Endothelial cell of umbilical vein (primary cell): ENCODE results near the gene SNX19. TPM values are rescaled to one million over a fixed set of nuclear protein-coding genes. Genes with fewer than 3 reads are reported as not detected.

Experiments
- BruUV-seq: library from RNA; stranded (reverse); fragments of 400-500 nt; replicated peaks from 2 replicates; lab custom pipeline; 2021; lab: Mats Ljungman, UMichigan
- CTCF ChIA-PET: fragments of 300-600, 350-600 bp; sonication (Branson Sonifier 250); formaldehyde crosslinking; loops from one replicate; lab custom pipeline; 2021; ENCODE audit warnings: antibody characterized with exemption, inconsistent platforms; lab: Charles Lee
- POLR2A ChIA-PET: fragments of 300-600, 350-600 bp; sonication (Branson Sonifier 250); formaldehyde crosslinking; loops from one replicate; lab custom pipeline; 2021; ENCODE audit warnings: antibody characterized with exemption, inconsistent platforms; lab: Charles Lee
- DNase-seq: peaks from one replicate; pipeline ENCODE4 v3.0.0-alpha.2; 2011; ENCODE audit warnings: low read depth, low spot score
- FAIRE-seq: peaks from 2 replicates; lab custom pipeline; 2011; peaks lifted over from hg19 to GRCh38; lab: Jason Lieb, UNC
- H2AFZ ChIP-seq: 2 replicates; pipeline ENCODE4 v1.6.0; 2012; ENCODE audit warnings: low read depth, low read length, control low read depth, inconsistent platforms
- H3K27ac ChIP-seq: 2 replicates; pipeline ENCODE4 v1.5.1; 2011; ENCODE audit warnings: low read depth, mild to moderate bottlenecking, control low read depth, low read length, moderate library complexity; ENCODE audit not compliant: insufficient read depth
- H3K27me3 ChIP-seq, 2 experiments: 2 replicates each; pipeline versions ENCODE4 v1.6.0 to v1.6.1; 2011; ENCODE audit warnings: low read length in 2 of 2, mixed read lengths in 1 of 2; ENCODE audit not compliant: control insufficient read depth in 2 of 2, insufficient read depth in 2 of 2
- H3K36me3 ChIP-seq, 2 experiments: 2 replicates in 1 of 2; 3 replicates in 1 of 2; pipeline ENCODE4 v1.5.1; 2011; ENCODE audit warnings: low read length in 2 of 2, mild to moderate bottlenecking in 1 of 2, moderate library complexity in 1 of 2; ENCODE audit not compliant: control insufficient read depth in 2 of 2, insufficient read depth in 2 of 2; ENCODE audit errors: extremely low read depth in 1 of 2
- H3K4me1 ChIP-seq: 3 replicates; pipeline ENCODE4 v1.5.1; 2011; ENCODE audit warnings: mild to moderate bottlenecking, low read length; ENCODE audit not compliant: control insufficient read depth, insufficient read depth; ENCODE audit errors: extremely low read depth
- H3K4me2 ChIP-seq: 2 replicates; pipeline ENCODE4 v1.6.1; 2011; ENCODE audit warnings: low read length, control low read depth, mixed read lengths; ENCODE audit not compliant: insufficient read depth
- H3K4me3 ChIP-seq, 3 experiments: fragments of 200-600 bp in 1 of 3; sonication (generic), shearing (Covaris generic) in 1 of 3; replicated peaks in 1 of 3; 2 replicates each; pipeline ENCODE4 v1.5.1; 2011 to 2016; ENCODE audit warnings: control low read depth in 3 of 3, low read length in 3 of 3, mild to moderate bottlenecking in 2 of 3, inconsistent platforms in 1 of 3, low read depth in 1 of 3, moderate library complexity in 1 of 3; ENCODE audit not compliant: insufficient read depth in 1 of 3
- H3K79me2 ChIP-seq: 2 replicates; pipeline ENCODE4 v1.6.0; 2012; ENCODE audit warnings: low read length, inconsistent platforms; ENCODE audit not compliant: control insufficient read depth, insufficient read depth
- H3K9ac ChIP-seq: replicated peaks from 2 replicates; pipeline ENCODE3; 2011; ENCODE audit warnings: low read length, control low read depth; ENCODE audit not compliant: insufficient read depth; ENCODE audit errors: extremely low read depth
- H3K9me1 ChIP-seq: replicated peaks from 3 replicates; pipeline ENCODE4 v1.6.0; 2011; ENCODE audit warnings: mild to moderate bottlenecking, low read length; ENCODE audit not compliant: control insufficient read depth, insufficient read depth; ENCODE audit errors: extremely low read depth
- H3K9me3 ChIP-seq: replicated peaks from 2 replicates; pipeline ENCODE4 v1.5.1; 2012; ENCODE audit warnings: low read length, inconsistent platforms; ENCODE audit not compliant: control insufficient read depth, insufficient read depth
- H4K20me1 ChIP-seq: replicated peaks from 2 replicates; pipeline ENCODE3; 2011; ENCODE audit warnings: mild to moderate bottlenecking, low read length; ENCODE audit not compliant: control insufficient read depth, insufficient read depth; ENCODE audit errors: extremely low read depth
- CTCF ChIP-seq, 2 donors: IDR thresholded peaks; 1 replicate in 1 of 2; 2 replicates in 1 of 2; pipeline ENCODE4 v1.5.1; 2011; ENCODE audit warnings: low read length in 2 of 2, mild to moderate bottlenecking in 2 of 2, moderate library complexity in 2 of 2, control low read depth in 1 of 2, inconsistent platforms in 1 of 2, low read depth in 1 of 2; ENCODE audit not compliant: insufficient read depth in 1 of 2; ENCODE audit errors: extremely low read depth in 1 of 2
- EZH2 ChIP-seq: IDR thresholded peaks from 2 replicates; pipeline ENCODE4 v1.6.1; 2012; ENCODE audit warnings: borderline replicate concordance, low read depth, mild to moderate bottlenecking, moderate library complexity, low read length, inconsistent platforms; ENCODE audit not compliant: severe bottlenecking
- FOS ChIP-seq: IDR thresholded peaks from 2 replicates; pipeline ENCODE4 v1.6.1; 2011; ENCODE audit warnings: mild to moderate bottlenecking, low read length, moderate library complexity, borderline replicate concordance; ENCODE audit not compliant: insufficient read depth
- GATA2 ChIP-seq: IDR thresholded peaks from 2 replicates; pipeline ENCODE4 v1.7.0; 2011; ENCODE audit warnings: low read depth, mild to moderate bottlenecking, moderate library complexity, mixed read lengths, low read length; ENCODE audit not compliant: insufficient read length, insufficient read depth
- JUN ChIP-seq: IDR thresholded peaks from 2 replicates; pipeline ENCODE4 v1.6.1; 2011; ENCODE audit warnings: borderline replicate concordance, low read depth; ENCODE audit not compliant: insufficient read length, insufficient read depth
- MAX ChIP-seq: IDR thresholded peaks from 2 replicates; pipeline ENCODE4 v1.6.1; 2011; ENCODE audit not compliant: insufficient read depth, insufficient read length
- MYC ChIP-seq: IDR thresholded peaks from one replicate; pipeline ENCODE4 v1.6.1; 2011; ENCODE audit warnings: mild to moderate bottlenecking, low read depth, low read length
- POLR2A ChIP-seq: IDR thresholded peaks from 2 replicates; pipeline ENCODE4 v1.6.1; 2012; ENCODE audit warnings: low read depth, mild to moderate bottlenecking, control low read depth, low read length
- POLR2AphosphoS5 ChIP-seq: IDR thresholded peaks from 2 replicates; pipeline ENCODE4 v1.6.1; 2012; ENCODE audit warnings: low read depth, mild to moderate bottlenecking, control low read depth, low read length, moderate library complexity; ENCODE audit not compliant: insufficient read depth
- dilution Hi-C: fragments of 300-500 bp; cut with MboI; formaldehyde crosslinking; loops from one replicate; pipeline ENCODE4 v1.15.0; 2019; ENCODE audit warnings: low sequenced_read_pairs; ENCODE audit not compliant: extremely low pct_ligation_motif_present
- intact Hi-C: fragments of 100-400 bp; cut with micrococcal nuclease; formaldehyde crosslinking; loops from one replicate; pipeline ENCODE4 v1.10.0; 2022
- polyA plus RNA-seq, 4 experiments: library from polyadenylated mRNA; depleted of rRNA in 3 of 4; stranded (reverse) in 3 of 4; unstranded in 1 of 4; fragments of >200 nt; gene quantifications; 2 replicates each; pipeline versions ENCODE4 v1.2.1 to v1.2.3, GENCODE V29; 2011 to 2012; ENCODE audit warnings: missing spikeins in 1 of 4
- total RNA-seq: library from RNA; stranded (reverse); gene quantifications from 2 replicates; pipeline ENCODE4 v1.2.3, GENCODE V29; 2021

SNX19 gene
- total and polyA plus RNA-seq, 2 donors (not counting 3 experiments of a cell fraction or from before 2014, with no cell fraction given): 37.4 to 49.8 TPM

- H3K4me2 ChIP-seq: no peak overlapping the region
- DNase-seq (peak; percentile 63), FAIRE-seq (no peak)
- H3K27ac ChIP-seq: peak overlapping the region; percentile 9
- intact Hi-C loops (loop anchor here (1.0 kb wide), 1 partner anchor 9 kb away; no protein-coding TSS in a partner anchor), dilution Hi-C loops (no loop called here)
- H2AFZ ChIP-seq: no peak overlapping the region
- no peaks in the 10 kb centered on the region for H4K20me1 ChIP-seq
- no peak overlapping the region for H3K4me3 ChIP-seq
- CTCF ChIA-PET: interaction anchor here (1.8 to 3.0 kb wide), 2 partner anchors 13 to 20 kb away, joined by 7 to 11 read pairs; no protein-coding TSS in a partner anchor
- BruUV-seq: no TSS peak
- H3K9me1 ChIP-seq: no peaks in the 10 kb centered on the region
- POLR2A ChIA-PET: no interaction called here
- no peaks in the 10 kb centered on the region for H3K27me3 ChIP-seq
- H3K9ac ChIP-seq: no peak overlapping the region
- no peaks in the 10 kb centered on the region for H3K9me3 ChIP-seq
- no peaks in the 10 kb centered on the region for H3K79me2 ChIP-seq
- peaks cover 22% of the 10 kb centered on the region for H3K4me1 ChIP-seq
- TF ChIP-seq POLR2A: no peak
- no peak for TF ChIP-seq GATA2
- no peak for TF ChIP-seq JUN
- TF ChIP-seq EZH2: no peak
- no peak for TF ChIP-seq POLR2AphosphoS5
- no peak for TF ChIP-seq MYC
- no peak for TF ChIP-seq FOS
- TF ChIP-seq MAX: no peak
- TF ChIP-seq CTCF (IDR thresholded peaks at IDR 0.05; ENCODE audit: extremely low read depth in 1 of 2, insufficient read depth in 1 of 2, low read depth in 1 of 2, low read length in 2 of 2): no peak
- H3K36me3 ChIP-seq: peaks cover 21 to 30% of the 10 kb centered on the region in 2 experiments
Observed at GRCh38 chr11:130882138-130882551, 34.1 kb downstream of the SNX19 start.
